Measurements from ENCODE around the gene ELF2. TPM values are rescaled to one million over a fixed set of nuclear protein-coding genes. Genes with fewer than 3 reads are reported as not detected.
A peak's percentile ranks its signal among the peaks of the same experiment; 100 is the strongest.

Gene ELF2
- polyA plus RNA-seq, 3 donors, result 14.0 to 34.3 (median 18.9) TPM

GRCh38 chr4:139018501-139018900 is 158.5 kb downstream of the ELF2 start:
- Histone ChIP-seq H3K9ac (ENCODE audit: insufficient read depth, low read length, poor library complexity, severe bottlenecking) (no peak overlapping the region), H3K27me3 (ENCODE audit: control insufficient read depth in 2 of 2, insufficient read depth in 2 of 2, low read length in 2 of 2) (no peaks in the 10 kb centered on the region), H4K20me1 (ENCODE audit: insufficient read depth, low read length) (peaks cover 64% of the 10 kb centered on the region), H3K9me3 (replicated peaks in 1 of 2; ENCODE audit: control insufficient read depth in 1 of 2, insufficient read depth in 1 of 2, low read length in 2 of 2) (no peaks in the 10 kb centered on the region), H3K79me2 (ENCODE audit: insufficient read depth, low read length) (peaks cover 91% of the 10 kb centered on the region), H3K27ac (ENCODE audit: low read depth in 1 of 2, low read length in 2 of 2) (peak overlapping the region in 1 of 2 donors; percentile 23), H3K4me2 (replicated peaks; ENCODE audit: extremely low read depth, low read length, poor library complexity, severe bottlenecking) (peak overlapping the region; percentile 80), H2AFZ (ENCODE audit: insufficient read depth, low read depth, low read length, poor library complexity, severe bottlenecking) (no peak overlapping the region), H3K36me3 (replicated peaks in 1 of 2; ENCODE audit: control insufficient read depth in 1 of 2, insufficient read depth in 2 of 2, low read length in 2 of 2) (peaks cover 0 to 3% of the 10 kb centered on the region in 2 donors), H3K4me3 (replicated peaks in 1 of 3; ENCODE audit: low read depth in 2 of 3, low read length in 3 of 3) (peak overlapping the region in 1 of 3 experiments; percentile 86), H3K4me1 (ENCODE audit: control insufficient read depth in 1 of 2, insufficient read depth in 2 of 2, low read length in 2 of 2) (peaks cover 51 to 74% of the 10 kb centered on the region in 2 donors)
- H3K27me3 Mint-ChIP-seq (ENCODE audit: low read depth in 3 of 3), result no peaks in the 10 kb centered on the region
- peaks cover 2 to 14% of the 10 kb centered on the region in 2 donors for H3K36me3 Mint-ChIP-seq
- no peak for DNase-seq
- peak overlapping the region; percentile 37 to 95 for H3K4me3 Mint-ChIP-seq
- peak overlapping the region in 6 of 7 donors; percentile 39 to 98 (median 66) for H3K27ac Mint-ChIP-seq
- TF ChIP-seq, protein P1, sequence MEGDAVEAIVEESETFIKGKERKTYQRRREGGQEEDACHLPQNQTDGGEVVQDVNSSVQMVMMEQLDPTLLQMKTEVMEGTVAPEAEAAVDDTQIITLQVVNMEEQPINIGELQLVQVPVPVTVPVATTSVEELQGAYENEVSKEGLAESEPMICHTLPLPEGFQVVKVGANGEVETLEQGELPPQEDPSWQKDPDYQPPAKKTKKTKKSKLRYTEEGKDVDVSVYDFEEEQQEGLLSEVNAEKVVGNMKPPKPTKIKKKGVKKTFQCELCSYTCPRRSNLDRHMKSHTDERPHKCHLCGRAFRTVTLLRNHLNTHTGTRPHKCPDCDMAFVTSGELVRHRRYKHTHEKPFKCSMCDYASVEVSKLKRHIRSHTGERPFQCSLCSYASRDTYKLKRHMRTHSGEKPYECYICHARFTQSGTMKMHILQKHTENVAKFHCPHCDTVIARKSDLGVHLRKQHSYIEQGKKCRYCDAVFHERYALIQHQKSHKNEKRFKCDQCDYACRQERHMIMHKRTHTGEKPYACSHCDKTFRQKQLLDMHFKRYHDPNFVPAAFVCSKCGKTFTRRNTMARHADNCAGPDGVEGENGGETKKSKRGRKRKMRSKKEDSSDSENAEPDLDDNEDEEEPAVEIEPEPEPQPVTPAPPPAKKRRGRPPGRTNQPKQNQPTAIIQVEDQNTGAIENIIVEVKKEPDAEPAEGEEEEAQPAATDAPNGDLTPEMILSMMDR (IDR thresholded peaks at IDR 0.05), result no peak
- no peaks in the 10 kb centered on the region for H3K9me3 Mint-ChIP-seq
- intact Hi-C loops (cut with micrococcal nuclease), result loop anchor here (5.0 to 10.0 kb wide), 5 partner anchors 36 to 1076 kb away; no protein-coding TSS in a partner anchor
- H3K4me1 Mint-ChIP-seq, result peaks cover 63% of the 10 kb centered on the region

GRCh38 chr4:139017861-139018260 is 159.2 kb downstream of the ELF2 start:
- peak overlapping the region; percentile 80 for H3K4me2 ChIP-seq (replicated peaks; ENCODE audit: extremely low read depth, low read length, poor library complexity, severe bottlenecking)
- TF ChIP-seq, protein P1 (IDR thresholded peaks at IDR 0.05), result no peak
- peak overlapping the region; percentile 23 to 40 for H3K27ac ChIP-seq (ENCODE audit: low read depth in 1 of 2, low read length in 2 of 2)
- H3K4me1 ChIP-seq (ENCODE audit: control insufficient read depth in 1 of 2, insufficient read depth in 2 of 2, low read length in 2 of 2), result peaks cover 51 to 74% of the 10 kb centered on the region in 2 donors
- H3K9ac ChIP-seq (ENCODE audit: insufficient read depth, low read length, poor library complexity, severe bottlenecking), result no peak overlapping the region
- WGBS (ENCODE audit: insufficient coverage), result no CpG with 5 or more reads among the region's 3 CpGs
- H3K27me3 ChIP-seq (ENCODE audit: control insufficient read depth in 2 of 2, insufficient read depth in 2 of 2, low read length in 2 of 2), result no peaks in the 10 kb centered on the region
- peak in 1 of 3 donors; percentile 33 for DNase-seq
- H3K79me2 ChIP-seq (ENCODE audit: insufficient read depth, low read length), result peaks cover 85% of the 10 kb centered on the region
- peaks cover 58% of the 10 kb centered on the region for H4K20me1 ChIP-seq (ENCODE audit: insufficient read depth, low read length)
- Mint-ChIP-seq H3K27ac (peak overlapping the region in 6 of 7 donors; percentile 9 to 98 (median 56)), H3K9me3 (no peaks in the 10 kb centered on the region), H3K27me3 (ENCODE audit: low read depth in 3 of 3) (no peaks in the 10 kb centered on the region), H3K36me3 (peaks cover 2 to 9% of the 10 kb centered on the region in 2 donors), H3K4me1 (peaks cover 63% of the 10 kb centered on the region), H3K4me3 (peak overlapping the region in 1 of 2 donors; percentile 95)
- peak overlapping the region in 1 of 3 experiments; percentile 86 for H3K4me3 ChIP-seq (replicated peaks in 1 of 3; ENCODE audit: low read depth in 2 of 3, low read length in 3 of 3)
- no peak overlapping the region for H2AFZ ChIP-seq (ENCODE audit: insufficient read depth, low read depth, low read length, poor library complexity, severe bottlenecking)
- H3K36me3 ChIP-seq (replicated peaks in 1 of 2; ENCODE audit: control insufficient read depth in 1 of 2, insufficient read depth in 2 of 2, low read length in 2 of 2), result no peaks in the 10 kb centered on the region
- intact Hi-C loops (cut with micrococcal nuclease), result loop anchor here (5.0 to 10.0 kb wide), 5 partner anchors 36 to 1077 kb away; no protein-coding TSS in a partner anchor
- no peaks in the 10 kb centered on the region for H3K9me3 ChIP-seq (replicated peaks in 1 of 2; ENCODE audit: control insufficient read depth in 1 of 2, insufficient read depth in 1 of 2, low read length in 2 of 2)
